ENCODE data around the gene ABLIM2. TPM values are rescaled to one million over a fixed set of nuclear protein-coding genes. Genes with fewer than 3 reads are reported as not detected.

The ABLIM2 gene
- polyA plus RNA-seq, 1 donor from 2014 or later, result 14.9 TPM

DNA sequence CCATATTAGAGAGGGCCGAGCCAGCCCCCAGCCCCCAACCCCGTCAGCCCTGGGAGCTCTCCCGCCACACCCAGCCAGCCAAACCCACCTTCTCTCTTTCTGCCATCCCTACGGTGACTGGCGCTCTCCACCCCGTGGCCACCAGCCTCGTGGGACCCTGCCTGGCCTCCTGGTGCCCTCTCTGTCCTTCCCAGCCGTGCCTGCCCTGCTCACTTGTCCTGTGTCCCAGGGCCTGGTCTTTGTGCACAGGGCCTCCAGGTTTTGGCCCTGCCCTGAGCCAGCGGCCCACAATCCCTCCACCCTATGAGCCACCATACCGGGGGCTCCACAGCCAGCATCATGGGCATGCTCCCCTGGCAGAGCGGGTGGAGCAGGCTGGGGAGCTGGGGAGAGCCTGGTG lies 77.4 kb downstream of the ABLIM2 start:
- TF ChIP-seq CTCF (IDR thresholded peaks at IDR 0.05; ENCODE audit: poor library complexity, severe bottlenecking) (no peak), MXI1 (conservative IDR thresholded peaks at IDR 0.05; ENCODE audit: poor library complexity, severe bottlenecking) (no peak), SMC3 (conservative IDR thresholded peaks at IDR 0.05; ENCODE audit: poor library complexity) (no peak), EZH2 (IDR thresholded peaks at IDR 0.05; ENCODE audit: borderline replicate concordance, insufficient read depth, low read length, poor library complexity, severe bottlenecking) (no peak), TAF1 (IDR thresholded peaks at IDR 0.05; ENCODE audit: low read depth) (no peak), RAD21 (conservative IDR thresholded peaks at IDR 0.05) (no peak), POLR2AphosphoS5 (IDR thresholded peaks at IDR 0.05) (no peak), EP300 (conservative IDR thresholded peaks at IDR 0.05; ENCODE audit: poor library complexity, severe bottlenecking) (no peak), REST (IDR thresholded peaks at IDR 0.05; ENCODE audit: borderline replicate concordance) (no peak)
- H3K36me3 ChIP-seq (ENCODE audit: insufficient read depth, low read length), result no peaks in the 10 kb centered on the region
- H3K9me2 ChIP-seq (ENCODE audit: insufficient read depth, low read length), result no peaks in the 10 kb centered on the region
- H3K9ac ChIP-seq (ENCODE audit: low read length), result peak overlapping the region; percentile 10
- H3K4me2 ChIP-seq (ENCODE audit: low read length), result no peak overlapping the region
- no peaks in the 10 kb centered on the region for H3K9me3 ChIP-seq (ENCODE audit: low read length)
- H3K27me3 ChIP-seq (ENCODE audit: insufficient read depth, low read depth, low read length), result no peaks in the 10 kb centered on the region
- no peak overlapping the region for H2AFZ ChIP-seq (ENCODE audit: low read depth, low read length)
- no peaks in the 10 kb centered on the region for H3K79me2 ChIP-seq (replicated peaks; ENCODE audit: insufficient read depth, low read length)
- H4K20me1 ChIP-seq (ENCODE audit: insufficient read depth), result no peaks in the 10 kb centered on the region
- H3K27ac ChIP-seq (ENCODE audit: low read length), result no peak overlapping the region
- H3K4me3 ChIP-seq (ENCODE audit: low read length), result no peak overlapping the region
- no peaks in the 10 kb centered on the region for H3F3A ChIP-seq (ENCODE audit: insufficient read depth, low read length, poor library complexity, severe bottlenecking)

DNA sequence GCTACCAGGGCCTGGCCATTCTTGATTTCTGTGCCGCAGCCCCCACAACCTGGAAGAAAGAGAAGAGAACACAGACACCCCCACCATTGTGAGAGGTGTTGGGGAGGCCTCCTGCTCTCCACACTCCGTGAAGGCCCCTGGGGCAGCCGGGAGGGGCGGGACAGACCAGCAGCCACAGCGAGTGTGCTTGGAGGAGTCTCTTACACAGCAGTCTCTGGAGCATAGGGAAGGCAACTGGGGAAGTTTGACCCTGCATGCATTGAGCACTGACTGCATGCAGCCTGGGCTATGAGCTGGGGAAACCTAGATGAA lies 77.9 kb downstream of the ABLIM2 start:
- H3K4me2 ChIP-seq (ENCODE audit: low read length), result no peak overlapping the region
- H3K9me3 ChIP-seq (ENCODE audit: low read length), result no peaks in the 10 kb centered on the region
- no peaks in the 10 kb centered on the region for H3K79me2 ChIP-seq (replicated peaks; ENCODE audit: insufficient read depth, low read length)
- no peaks in the 10 kb centered on the region for H4K20me1 ChIP-seq (ENCODE audit: insufficient read depth)
- TF ChIP-seq CTCF (IDR thresholded peaks at IDR 0.05; ENCODE audit: poor library complexity, severe bottlenecking) (no peak), REST (IDR thresholded peaks at IDR 0.05; ENCODE audit: borderline replicate concordance) (no peak), EZH2 (IDR thresholded peaks at IDR 0.05; ENCODE audit: borderline replicate concordance, insufficient read depth, low read length, poor library complexity, severe bottlenecking) (no peak), SMC3 (conservative IDR thresholded peaks at IDR 0.05; ENCODE audit: poor library complexity) (no peak), EP300 (conservative IDR thresholded peaks at IDR 0.05; ENCODE audit: poor library complexity, severe bottlenecking) (no peak), TAF1 (IDR thresholded peaks at IDR 0.05; ENCODE audit: low read depth) (no peak), RAD21 (conservative IDR thresholded peaks at IDR 0.05) (no peak), MXI1 (conservative IDR thresholded peaks at IDR 0.05; ENCODE audit: poor library complexity, severe bottlenecking) (no peak), POLR2AphosphoS5 (IDR thresholded peaks at IDR 0.05) (no peak)
- no peak overlapping the region for H3K9ac ChIP-seq (ENCODE audit: low read length)
- H3K27me3 ChIP-seq (ENCODE audit: insufficient read depth, low read depth, low read length), result no peaks in the 10 kb centered on the region
- H3F3A ChIP-seq (ENCODE audit: insufficient read depth, low read length, poor library complexity, severe bottlenecking), result no peaks in the 10 kb centered on the region
- H3K27ac ChIP-seq (ENCODE audit: low read length), result no peak overlapping the region
- no peaks in the 10 kb centered on the region for H3K9me2 ChIP-seq (ENCODE audit: insufficient read depth, low read length)
- no peak overlapping the region for H2AFZ ChIP-seq (ENCODE audit: low read depth, low read length)
- no peaks in the 10 kb centered on the region for H3K36me3 ChIP-seq (ENCODE audit: insufficient read depth, low read length)
- no peak overlapping the region for H3K4me3 ChIP-seq (ENCODE audit: low read length)

All from neural cell (in vitro differentiated cells).